ENCODE measurements around the gene TRIM29.

The TRIM29 gene

DNA sequence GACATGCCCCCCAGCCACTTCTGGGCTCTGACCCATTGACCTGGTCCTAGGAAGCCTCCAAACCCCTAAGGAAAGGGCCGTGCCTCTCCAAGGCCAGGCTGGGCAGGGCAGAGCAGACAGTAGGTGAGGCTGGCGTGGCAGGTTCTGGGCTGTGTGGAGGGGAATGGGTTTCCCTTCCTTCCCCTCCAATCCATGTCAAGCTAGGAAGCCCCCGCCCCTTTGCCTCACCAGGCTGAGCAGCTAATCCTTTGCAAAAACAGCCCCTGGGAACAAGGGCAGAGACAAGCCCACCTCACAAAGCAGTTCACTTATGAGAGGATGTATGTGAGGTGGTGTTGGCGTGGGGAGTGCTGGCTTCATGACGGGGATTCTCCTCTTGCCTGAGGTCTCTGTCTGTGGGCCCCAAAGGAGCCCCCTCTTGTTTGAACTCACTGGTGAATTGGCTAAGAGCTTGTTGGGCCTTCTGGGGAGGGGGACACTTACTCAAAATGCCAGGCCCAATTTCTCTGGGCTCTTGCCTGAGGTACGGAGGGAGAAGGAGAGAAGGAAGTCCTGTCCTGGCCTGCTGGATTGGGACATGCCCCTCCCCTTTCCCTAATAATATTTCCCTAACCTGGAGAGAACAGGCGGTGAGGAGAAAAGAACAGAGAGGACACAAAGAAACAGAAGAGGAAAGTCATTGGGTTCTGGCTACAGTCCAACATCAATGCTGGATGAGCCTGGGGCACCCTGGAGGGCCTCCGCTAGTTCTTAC is 1.6 kb upstream of the TRIM29 start:
- no peak for DNase-seq (ENCODE audit: low read depth in 2 of 2)

DNA sequence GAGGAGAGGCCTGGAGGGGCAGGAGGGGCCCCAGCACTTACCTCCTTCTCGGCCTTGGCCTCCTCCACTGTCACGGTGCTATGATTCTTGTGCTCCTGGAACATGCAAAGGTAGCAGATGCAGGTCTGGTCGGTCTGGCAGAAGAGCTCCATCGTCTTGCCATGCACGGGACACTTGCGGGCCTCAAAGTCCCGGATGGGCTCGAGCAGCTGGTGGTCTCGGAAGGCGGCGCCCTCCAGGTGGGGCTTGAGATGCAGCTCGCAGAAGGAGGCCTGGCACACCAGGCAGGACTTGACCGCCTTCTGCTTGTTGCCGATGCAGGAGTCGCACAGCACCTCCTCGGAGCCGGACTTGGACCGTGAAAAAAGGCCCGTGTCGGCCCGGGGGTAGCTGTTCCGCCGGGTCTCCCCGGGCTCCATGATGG is 714 bp downstream of the TRIM29 start:
- DNase-seq (ENCODE audit: low read depth in 2 of 2): no peak

DNA sequence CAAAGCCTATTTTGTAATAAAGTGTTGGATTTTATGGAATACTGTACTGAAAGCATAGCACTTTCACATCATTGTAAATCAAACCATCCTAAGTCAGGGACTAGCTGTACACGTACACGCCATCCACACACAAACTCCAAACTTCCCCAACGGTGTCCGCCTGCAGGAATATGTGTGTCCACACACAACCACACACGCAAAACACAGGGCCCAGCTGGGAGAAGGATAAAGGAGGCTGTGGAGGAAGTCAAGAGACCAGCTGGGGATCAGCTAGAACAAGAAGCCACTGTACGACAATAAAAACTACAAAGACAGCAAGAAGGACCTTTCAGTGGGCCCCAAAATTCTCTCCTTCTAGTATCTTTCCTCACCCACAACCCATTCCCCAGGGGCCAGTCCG is 1.6 kb downstream of the TRIM29 start:
- DNase-seq (ENCODE audit: low read depth in 2 of 2): no peak

DNA sequence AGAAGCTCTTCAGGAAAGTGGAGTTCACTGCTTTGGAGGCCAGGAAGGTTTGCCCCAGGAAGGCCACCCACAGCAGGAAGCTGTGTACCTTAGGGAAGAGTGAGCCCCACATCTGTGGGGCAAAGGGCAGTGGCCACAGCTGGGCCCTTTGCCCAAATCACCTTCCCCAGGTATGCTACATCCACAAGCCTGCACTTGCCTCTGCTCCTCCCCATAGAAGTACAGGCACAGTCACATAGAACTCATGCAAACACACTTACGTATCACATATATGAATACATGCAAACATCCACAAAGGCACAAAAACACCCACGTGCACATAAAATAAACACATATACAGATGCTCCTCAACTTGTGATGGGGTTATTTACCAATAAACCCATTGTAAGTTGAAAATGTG is 2.1 kb downstream of the TRIM29 start:
- no peak for DNase-seq (ENCODE audit: low read depth in 2 of 2)

DNA sequence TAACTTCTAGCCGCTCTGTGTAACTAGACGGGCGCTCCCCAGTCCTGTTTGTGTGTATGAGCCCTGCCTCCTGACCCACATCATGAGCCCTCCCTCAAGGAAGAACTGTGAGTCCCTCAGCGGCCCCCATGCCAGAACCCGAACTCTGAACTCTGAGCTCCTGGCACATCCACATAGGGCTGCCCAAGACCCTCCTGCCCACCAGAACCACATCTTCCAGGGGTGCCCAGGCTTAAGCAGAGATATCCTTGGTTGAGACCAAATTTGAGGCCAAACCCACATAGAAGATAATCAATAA is 3.0 kb downstream of the TRIM29 start:
- DNase-seq (ENCODE audit: low read depth in 2 of 2): no peak

DNA sequence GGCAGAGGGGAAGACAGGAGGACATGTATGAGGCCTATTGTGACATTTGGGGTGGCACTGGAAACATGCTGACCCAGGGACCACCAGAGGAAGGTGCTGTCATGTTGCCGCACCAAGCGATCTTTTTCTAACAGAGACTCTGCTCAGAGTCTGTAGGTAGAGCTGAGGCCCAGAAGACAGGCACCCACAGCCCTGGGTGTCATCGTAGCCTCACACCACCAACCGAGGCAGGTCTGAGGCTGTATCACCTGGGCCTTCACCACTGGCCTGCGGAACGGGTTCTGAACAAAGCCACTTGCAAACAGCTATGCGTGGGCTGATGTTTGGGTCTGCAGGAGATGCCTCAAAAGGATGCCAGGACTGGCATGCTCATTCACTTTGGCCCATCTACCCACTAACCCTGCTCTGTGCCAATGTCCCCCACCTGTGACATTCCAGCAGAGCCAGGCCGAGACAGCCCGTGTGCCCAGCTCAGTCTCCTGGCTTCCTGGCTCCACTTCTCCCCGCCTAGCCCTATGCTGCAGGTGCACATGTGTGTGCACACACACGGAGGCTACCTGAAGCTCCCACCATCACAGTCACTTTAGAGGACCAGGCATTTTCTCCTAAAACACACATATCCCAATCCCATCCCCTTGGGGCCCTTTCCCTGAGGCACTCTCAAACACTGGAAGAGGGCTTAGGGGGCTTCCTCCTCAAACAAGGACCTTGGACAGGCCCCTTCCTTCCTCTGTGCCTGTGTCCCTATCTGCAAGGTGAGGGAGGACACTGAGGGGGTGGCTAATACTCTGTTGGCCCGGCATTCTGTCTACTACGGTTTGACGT is 3.6 kb downstream of the TRIM29 start:
- DNase-seq (ENCODE audit: low read depth in 2 of 2): no peak

DNA sequence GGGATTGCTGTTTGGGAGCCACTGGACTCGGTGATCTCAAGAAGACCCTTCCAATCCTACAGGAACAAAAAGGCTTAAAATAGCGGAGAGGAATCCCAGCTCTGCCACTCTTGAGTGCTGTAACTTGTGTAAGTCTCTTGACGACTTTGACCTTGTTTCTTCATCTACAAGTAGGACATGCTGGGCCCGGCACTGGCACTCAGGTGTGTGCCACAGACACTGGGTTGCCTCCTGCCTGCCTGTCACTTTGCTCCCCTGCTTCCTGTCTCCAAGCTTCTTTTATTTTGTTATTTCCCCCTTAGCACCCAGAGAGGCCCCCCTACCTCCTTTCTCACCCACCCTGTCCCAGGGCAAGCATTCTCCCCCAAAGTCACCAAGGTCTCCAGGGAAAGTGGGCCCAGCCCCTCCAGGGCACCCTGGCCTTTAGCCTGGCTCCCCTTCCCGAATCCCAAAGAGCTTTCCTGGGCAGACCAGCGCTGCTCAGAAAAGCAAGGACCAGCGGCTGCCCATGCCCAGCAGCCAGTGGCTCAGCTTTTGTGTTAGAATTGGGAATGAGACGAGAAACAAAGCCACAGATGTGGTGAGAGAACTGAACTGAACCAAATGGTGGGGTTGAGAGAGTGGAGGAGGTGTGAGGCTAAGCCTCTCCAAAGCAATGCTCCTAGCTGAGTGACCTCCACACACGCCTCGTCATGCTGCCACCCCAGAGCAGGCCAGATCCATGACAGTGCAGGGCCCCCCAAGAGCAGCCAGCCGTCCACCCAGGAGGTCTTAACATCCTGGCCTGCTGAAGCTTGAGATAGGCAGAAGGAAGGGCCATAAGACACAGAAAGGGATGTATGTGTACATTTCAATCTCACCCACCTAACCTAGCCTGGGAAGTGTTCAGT is 4.5 kb downstream of the TRIM29 start:
- DNase-seq (ENCODE audit: low read depth in 2 of 2): no peak

DNA sequence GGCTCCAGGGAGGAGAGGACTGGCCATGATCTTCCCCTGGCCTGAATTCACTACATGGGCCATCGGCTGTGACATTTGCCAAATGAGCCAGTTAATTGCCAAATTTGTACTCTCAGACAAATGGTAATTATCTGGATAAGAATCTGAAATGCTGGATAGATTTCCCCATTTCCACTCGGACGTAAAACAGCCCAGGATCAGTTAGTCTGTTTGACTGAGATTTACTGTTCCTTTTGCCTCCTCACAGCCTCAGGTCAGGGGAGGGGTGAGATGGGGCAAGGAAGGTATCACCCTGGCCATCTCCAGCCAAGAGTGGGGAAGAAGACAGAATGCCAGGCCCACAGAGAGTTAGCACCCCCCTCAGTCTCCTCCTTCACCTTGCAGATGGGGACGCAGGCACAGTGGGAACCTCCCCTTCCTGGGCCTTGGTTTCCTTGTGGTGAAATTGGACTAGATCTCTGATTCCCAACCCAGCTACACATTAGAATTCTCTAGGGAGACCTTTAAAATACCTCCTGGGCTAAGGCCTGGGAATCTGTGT is 5.2 kb downstream of the TRIM29 start:
- no peak for DNase-seq (ENCODE audit: low read depth in 2 of 2)

DNA sequence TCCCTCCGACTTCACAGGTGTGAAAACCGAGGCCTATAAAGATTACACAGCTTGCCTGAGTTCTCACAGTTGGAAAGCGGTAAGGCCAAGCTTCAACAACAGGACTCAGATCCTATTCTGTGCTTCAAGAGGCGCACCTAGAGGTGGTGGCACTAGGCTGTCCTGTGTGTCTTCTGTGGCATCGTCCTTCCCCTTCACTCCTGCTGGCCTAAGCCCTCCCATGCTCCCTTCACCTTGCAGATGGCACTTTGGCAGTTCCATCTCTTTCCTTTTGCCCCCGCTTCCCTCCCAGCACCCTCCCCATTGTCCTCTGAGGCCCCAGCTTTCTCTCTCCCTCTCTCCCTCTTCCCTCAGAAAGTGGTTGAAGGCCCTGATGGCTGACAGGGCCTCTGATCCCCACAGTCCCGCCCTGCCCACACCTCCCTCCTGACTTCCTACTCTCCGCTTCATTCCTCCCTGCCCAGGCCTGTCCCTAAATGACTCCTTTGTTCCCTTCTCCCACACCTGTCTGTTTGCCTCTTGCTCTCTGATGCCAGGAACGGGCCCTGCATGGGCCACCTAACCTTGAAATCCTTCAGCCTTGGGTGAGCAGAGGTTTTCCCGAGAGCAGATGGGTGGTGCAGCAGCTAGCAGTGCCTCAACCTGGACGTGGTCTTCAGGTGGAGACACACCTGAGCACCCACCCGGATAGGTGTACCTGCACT is 5.8 kb downstream of the TRIM29 start:
- no peak for DNase-seq (ENCODE audit: low read depth in 2 of 2)

DNA sequence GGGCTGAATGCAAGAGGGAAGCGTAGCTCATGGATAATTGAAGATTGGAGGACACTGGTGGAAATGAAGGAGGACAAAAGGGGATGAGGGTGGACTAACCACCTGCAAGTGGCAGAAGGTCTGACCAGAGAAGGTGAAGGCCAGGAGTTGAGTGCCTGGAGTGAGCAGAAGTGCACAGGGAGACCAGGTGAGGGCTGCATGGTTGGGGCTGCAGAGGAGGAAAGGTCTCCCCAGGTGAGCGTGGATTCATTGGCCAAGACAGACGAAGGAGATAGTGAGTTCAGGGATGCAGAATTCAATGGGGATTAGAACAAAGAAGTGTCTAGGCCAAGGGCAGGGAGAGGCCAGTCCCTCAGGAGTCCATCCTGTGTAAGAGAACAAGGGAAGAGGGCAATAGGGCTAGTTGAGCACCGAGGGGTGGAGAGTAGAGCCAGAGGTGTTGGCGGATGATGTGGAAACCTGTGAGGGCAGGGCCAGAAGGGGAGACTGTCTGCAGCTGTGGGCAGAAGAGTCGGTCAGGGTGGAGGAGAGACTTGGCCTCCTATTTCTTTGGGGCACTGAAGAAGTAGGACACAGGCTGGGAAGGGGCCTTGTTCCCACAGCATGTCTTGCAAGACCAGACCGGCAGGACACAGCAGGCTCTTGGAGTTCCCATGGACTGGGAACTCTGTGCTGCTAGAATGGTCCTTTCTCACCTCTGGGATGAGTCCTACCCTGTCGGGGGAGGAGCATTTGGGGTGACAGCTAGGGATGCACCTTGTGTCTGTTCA is 6.7 kb downstream of the TRIM29 start:
- no peak for DNase-seq (ENCODE audit: low read depth in 2 of 2)

DNA sequence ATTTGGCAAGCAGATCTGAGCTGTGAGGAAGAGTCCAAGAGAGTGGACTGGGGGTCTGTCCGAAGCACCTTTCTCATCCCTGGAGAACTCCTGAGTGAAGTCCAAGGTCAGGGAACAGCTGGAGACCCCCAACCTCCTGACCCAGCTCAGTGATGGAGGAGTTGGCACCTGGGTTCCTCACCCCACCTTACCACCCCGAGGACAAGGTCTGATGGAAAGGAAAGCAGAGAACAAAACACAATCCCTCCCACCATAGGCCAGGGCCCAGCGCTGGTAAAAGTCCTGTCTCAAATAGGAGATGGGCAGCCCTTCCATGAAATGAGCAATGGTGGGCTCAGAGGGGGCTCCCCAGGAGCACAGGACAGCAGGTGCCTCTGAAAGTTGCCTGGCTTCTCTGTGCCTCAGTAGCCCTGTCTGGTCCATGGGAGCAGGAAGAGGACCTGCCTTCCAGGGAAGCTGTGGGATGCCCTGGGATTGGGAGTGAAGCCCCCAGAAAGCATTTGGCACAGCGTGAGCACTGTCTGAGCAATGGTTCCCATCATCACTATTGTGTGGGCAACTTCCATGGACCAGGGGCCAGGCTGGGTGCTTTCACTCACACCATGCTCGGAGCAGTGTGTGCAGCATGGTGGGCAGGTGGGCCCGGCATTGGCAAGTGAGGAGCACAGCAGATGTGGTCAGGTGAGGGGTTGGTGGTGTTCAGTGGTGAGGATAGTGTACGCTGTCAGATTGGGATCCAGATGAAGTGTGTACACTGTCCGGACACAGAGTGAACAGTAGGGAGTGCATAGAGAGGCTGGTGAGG is 7.5 kb downstream of the TRIM29 start:
- DNase-seq (ENCODE audit: low read depth in 2 of 2): no peak

DNA sequence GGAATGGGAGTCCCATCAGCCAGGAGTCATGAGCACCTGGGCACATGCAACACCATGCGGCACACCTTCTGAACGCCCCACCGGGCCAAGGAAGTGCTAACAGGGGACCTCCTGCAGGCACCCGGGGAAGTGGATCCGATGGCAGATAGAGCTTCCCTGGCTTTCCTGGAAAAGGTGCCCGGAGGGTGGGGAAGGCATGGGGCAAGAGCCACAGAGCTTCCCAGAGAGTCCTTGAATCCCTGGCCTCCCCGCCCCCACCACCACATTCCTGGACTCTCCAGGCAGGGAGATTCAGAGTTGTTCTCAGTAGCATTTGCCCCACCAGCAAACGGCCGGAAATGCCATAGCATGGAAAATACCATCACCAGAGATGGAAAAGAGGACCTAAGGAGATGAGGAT is 8.3 kb downstream of the TRIM29 start:
- DNase-seq (ENCODE audit: low read depth in 2 of 2): no peak

DNA sequence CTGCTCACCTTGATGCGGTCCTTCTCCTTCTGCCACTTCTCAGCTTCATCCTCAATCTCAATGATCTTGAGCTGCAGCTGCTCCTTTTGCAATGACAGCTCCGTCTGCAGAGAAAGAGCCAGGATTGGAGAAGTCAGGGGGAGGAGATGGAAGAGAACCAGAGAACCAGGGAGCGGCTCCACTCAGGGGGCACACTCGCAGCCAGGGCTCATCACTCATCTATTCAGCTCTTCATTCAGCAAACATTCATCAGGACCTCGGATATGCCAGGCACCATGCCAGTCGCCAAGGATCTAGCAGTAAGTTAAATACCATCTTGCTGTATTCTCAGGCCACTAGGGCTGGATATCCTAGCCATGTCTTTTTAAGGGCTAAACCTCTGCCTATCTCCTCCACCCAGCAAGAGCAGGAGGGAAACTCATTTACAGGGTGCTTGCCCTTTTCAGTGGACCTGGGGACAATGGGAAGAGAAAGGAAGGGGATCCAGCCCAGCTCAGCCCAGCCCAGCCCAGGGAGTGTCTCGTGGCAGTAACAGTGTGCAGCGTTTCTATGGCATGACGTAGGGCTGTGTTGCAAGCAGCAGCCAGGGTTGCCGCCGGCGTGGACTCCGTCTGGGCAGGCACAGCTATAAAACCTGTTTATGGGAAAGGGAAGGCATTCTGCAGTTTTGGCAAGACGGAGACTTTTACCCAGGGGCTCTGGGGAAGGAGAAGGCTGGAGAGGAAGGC is 9.4 kb downstream of the TRIM29 start:
- DNase-seq (ENCODE audit: low read depth in 2 of 2): no peak

DNA sequence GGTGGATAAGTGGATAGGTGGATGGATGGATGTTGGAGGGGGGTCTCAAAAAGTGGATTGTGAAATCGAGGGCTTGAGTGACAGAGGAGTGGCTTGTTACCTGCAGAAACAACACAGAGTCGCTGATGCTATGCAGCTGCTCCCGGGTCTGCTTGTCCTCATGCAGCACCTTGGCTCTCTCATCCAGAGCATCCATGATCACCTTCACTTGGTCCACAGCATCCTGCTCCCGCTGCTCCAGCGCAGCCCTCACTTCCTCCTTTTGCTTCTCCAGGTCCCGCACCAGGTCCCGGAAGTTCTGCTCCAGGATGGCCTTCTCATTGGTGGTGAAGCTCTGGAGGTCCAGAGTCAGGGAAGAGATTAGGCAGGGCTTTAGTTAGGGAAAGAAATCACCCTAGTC is 10.7 kb downstream of the TRIM29 start:
- no peak for DNase-seq (ENCODE audit: low read depth in 2 of 2)

DNA sequence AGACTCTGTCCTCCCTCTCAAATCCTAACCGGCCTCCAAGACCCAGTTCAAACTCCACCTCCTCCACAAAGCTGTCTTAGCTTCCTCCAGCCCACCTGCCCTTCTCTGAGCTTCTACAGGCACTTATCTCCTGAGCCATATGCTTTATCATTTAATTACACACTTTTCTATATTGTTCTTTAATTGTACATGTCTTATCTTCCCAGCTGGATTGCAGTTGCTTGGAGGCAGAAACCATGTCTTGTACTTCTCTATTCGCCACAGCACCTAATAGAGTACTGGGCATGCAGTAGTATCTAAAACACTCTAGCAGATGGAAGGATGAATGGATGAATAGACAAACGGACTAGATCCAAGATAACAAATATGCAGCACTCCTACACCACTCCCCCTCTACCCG is 11.3 kb downstream of the TRIM29 start:
- no peak for DNase-seq (ENCODE audit: low read depth in 2 of 2)

DNA sequence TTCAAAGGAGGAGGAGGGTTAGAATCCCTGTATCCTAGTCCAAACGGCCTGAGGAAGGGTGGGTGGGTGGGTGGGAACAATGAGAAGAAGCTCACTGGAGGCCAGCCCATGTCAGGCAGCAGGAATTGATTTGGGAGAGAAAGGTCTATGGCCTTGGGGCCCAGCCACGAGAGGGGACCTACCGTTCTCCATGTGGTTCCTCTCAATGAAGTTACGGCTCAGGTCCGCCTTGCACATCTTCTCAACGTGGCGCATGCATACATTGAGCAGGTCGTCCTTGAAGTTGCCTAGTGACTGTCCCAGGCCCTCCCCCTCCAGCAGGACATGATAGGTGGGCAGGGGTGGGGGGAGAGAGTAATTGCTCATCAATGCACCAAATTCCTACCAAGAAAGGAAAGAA is 12.4 kb downstream of the TRIM29 start:
- DNase-seq (ENCODE audit: low read depth in 2 of 2): no peak

DNA sequence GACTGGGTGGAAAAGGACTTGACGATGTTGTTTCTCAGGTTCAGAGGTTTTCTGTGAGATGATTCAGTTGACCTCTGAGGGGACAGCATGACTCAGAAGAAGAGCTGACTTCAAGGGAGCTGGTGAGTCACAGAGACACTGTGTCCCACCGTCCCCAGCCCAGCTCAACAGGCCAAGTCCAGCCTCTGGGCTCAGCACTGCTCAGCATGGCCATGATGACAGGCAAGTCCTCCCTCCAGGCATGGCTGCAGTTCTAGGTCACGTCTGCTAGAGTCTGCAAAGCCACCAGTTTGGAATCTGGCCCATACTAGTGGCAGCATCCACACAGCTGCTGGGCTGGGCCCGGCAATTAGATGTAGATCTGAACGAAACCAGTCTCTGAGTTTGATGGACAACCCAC is 12.9 kb downstream of the TRIM29 start:
- no peak for DNase-seq (ENCODE audit: low read depth in 2 of 2)

DNA sequence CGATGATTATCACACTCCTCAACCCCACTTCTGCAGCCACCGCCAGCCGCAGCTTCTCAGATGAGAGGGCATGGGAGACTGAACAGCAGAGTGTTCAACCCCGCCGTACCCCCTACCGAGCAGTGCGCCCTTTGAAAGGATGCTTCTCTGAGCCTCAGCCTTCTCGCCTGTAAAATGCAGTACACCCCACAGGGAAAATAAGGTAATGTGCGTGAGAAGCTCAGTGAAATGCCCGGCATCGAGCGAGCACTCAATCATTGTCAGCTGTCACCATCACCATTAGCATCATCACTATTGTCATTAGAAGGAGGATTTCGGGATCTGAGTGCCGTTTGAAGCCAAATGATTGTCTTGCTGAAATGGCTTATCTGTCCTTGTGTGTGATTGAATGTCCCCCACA is 13.6 kb downstream of the TRIM29 start:
- no peak for DNase-seq (ENCODE audit: low read depth in 2 of 2)

DNA sequence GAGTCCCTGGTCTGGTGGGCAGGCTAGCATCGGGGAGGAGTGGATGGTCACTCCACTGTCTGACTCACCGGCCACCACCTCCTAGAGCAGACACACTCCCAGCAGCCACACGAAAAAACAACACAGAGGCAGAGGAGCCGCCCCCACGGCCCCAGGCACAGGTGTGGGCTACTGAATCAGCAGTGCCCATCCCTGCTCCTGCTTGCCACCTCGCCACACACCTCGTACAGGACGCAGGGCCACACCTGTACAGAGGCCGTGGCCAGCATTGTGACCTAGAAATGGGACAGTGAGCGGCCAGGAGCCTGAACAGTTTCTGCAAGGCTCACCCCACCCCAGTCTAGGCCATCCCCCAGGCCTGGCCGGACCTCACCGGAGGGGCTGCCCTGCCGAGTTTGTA is 14.0 kb downstream of the TRIM29 start:
- DNase-seq (ENCODE audit: low read depth in 2 of 2): no peak

Data from stimulated activated CD8-positive, alpha-beta memory T cell treated with anti-CD3 and anti-CD28 coated beads, Interleukin-2, amount 100 ng/mL, for 1 hour (primary cell).